HepG2 (cell line): ENCODE results near the gene INTS1. TPM values are rescaled to one million over a fixed set of nuclear protein-coding genes. Genes with fewer than 3 reads are reported as not detected.

Source experiments
- ATAC-seq: fragments of 200-7000 bp; cut with Tn5 transposase; 3 replicates; pipeline ENCODE4 v1.9.1; 2020; ENCODE audit warnings: mild to moderate bottlenecking, moderate library complexity
- BruUV-seq: library from RNA; stranded (reverse); fragments of 400-500 nt; replicated peaks from 2 replicates; lab custom pipeline; 2021; lab: Mats Ljungman, UMichigan
- CTCF ChIA-PET: fragments of 300-600 bp; formaldehyde crosslinking; extraction: SDS; loops from one replicate; lab custom pipeline; 2021; ENCODE audit warnings: low total read pairs, inconsistent platforms, low intra/inter-chr PET ratio; lab: Yijun Ruan, JAX
- POLR2A ChIA-PET: fragments of 350-600 bp; sonication (Branson Sonifier 250); formaldehyde crosslinking; loops from one replicate; lab custom pipeline; 2020; ENCODE audit warnings: antibody characterized with exemption, inconsistent platforms; lab: Yijun Ruan, JAX
- DNase-seq: peaks from one replicate; pipeline ENCODE4 v3.0.0-alpha.2; 2015; ENCODE audit warnings: low spot score
- FAIRE-seq: peaks from 3 replicates; lab custom pipeline; 2011; peaks lifted over from hg19 to GRCh38; lab: Jason Lieb, UNC
- H2AFZ ChIP-seq: one replicate; pipeline ENCODE4 v1.6.1; 2011; ENCODE audit warnings: low read length, inconsistent platforms
- H3K27ac ChIP-seq: fragments of 300-600 bp; 3 replicates; pipeline ENCODE4 v1.8.0; 2011; ENCODE audit warnings: mixed run types, mild to moderate bottlenecking, mixed read lengths, low read length, inconsistent platforms; ENCODE audit not compliant: insufficient read depth; ENCODE audit errors: extremely low read length
- H3K27me3 ChIP-seq, 2 experiments: fragments of 200-600 bp in 1 of 2; 2 replicates in 1 of 2; 3 replicates in 1 of 2; pipeline versions ENCODE4 v1.6.0 to v1.8.0; 2011; ENCODE audit warnings: low read length in 2 of 2, mild to moderate bottlenecking in 2 of 2, moderate library complexity in 2 of 2, inconsistent platforms in 1 of 2; ENCODE audit not compliant: insufficient read depth in 2 of 2, control insufficient read depth in 1 of 2
- H3K36me3 ChIP-seq, 2 experiments: fragments of 200-600 bp in 1 of 2; replicated peaks in 1 of 2; 2 replicates in 1 of 2; 3 replicates in 1 of 2; pipeline versions ENCODE4 v1.5.1 to v1.8.0; 2011; ENCODE audit warnings: low read length in 2 of 2, inconsistent platforms in 1 of 2; ENCODE audit not compliant: insufficient read depth in 2 of 2, control insufficient read depth in 1 of 2
- H3K4me1 ChIP-seq: 2 replicates; pipeline ENCODE4 v1.5.1; 2012; ENCODE audit warnings: low read length, inconsistent platforms; ENCODE audit not compliant: insufficient read depth
- H3K4me2 ChIP-seq: 2 replicates; pipeline ENCODE4 v1.6.0; 2011; ENCODE audit warnings: low read depth, low read length, inconsistent platforms
- H3K4me3 ChIP-seq, 3 experiments: fragments of 200-600 bp in 1 of 3; sonication (generic), shearing (Covaris generic) in 1 of 3; replicated peaks in 1 of 3; 2 replicates each; pipeline ENCODE4 v1.5.1; 2011 to 2016; ENCODE audit warnings: low read length in 3 of 3, inconsistent platforms in 2 of 3, low read depth in 2 of 3, mild to moderate bottlenecking in 2 of 3, control low read depth in 1 of 3, mixed read lengths in 1 of 3; ENCODE audit not compliant: insufficient read depth in 1 of 3
- H3K79me2 ChIP-seq: one replicate; pipeline ENCODE4 v1.6.1; 2011; ENCODE audit warnings: low read length, inconsistent platforms; ENCODE audit not compliant: insufficient read depth
- H3K9ac ChIP-seq: 2 replicates; pipeline ENCODE4 v1.6.0; 2011; ENCODE audit warnings: mild to moderate bottlenecking, low read depth, low read length, inconsistent platforms; ENCODE audit not compliant: insufficient read depth
- H3K9me3 ChIP-seq: 2 replicates; pipeline ENCODE4 v1.5.1; 2012; ENCODE audit warnings: mild to moderate bottlenecking, low read length
- H4K20me1 ChIP-seq: 2 replicates; pipeline ENCODE4 v1.6.0; 2011; ENCODE audit warnings: inconsistent platforms, mild to moderate bottlenecking, low read length, moderate library complexity; ENCODE audit not compliant: insufficient read depth
- AGO2 ChIP-seq: fragments of 200-400 bp; formaldehyde crosslinking; optimal IDR thresholded peaks from 2 replicates; pipeline ENCODE3; 2017; ENCODE audit warnings: mild to moderate bottlenecking, low read depth, low read length, moderate library complexity
- FOXM1 ChIP-seq: sonication (generic); formaldehyde crosslinking; IDR thresholded peaks from 2 replicates; pipeline ENCODE4 v1.5.0; 2020; ENCODE audit warnings: missing genetic modification reagents
- HNRNPL ChIP-seq: fragments of 200-400 bp; formaldehyde crosslinking; IDR thresholded peaks from 2 replicates; pipeline ENCODE4 v1.6.1; 2017; ENCODE audit warnings: mild to moderate bottlenecking, low read depth, low read length
- HNRNPUL1 ChIP-seq: fragments of 200-400 bp; formaldehyde crosslinking; IDR thresholded peaks from 2 replicates; pipeline ENCODE4 v1.6.1; 2017; ENCODE audit warnings: low read depth, mild to moderate bottlenecking, low read length, moderate library complexity
- KDM1A ChIP-seq: IDR thresholded peaks from 2 replicates; pipeline ENCODE4 v1.6.1; 2016; ENCODE audit warnings: missing compliant biosample characterization
- KDM3A ChIP-seq: IDR thresholded peaks from 2 replicates; pipeline ENCODE4 v1.6.1; 2018; ENCODE audit warnings: low read depth, missing compliant biosample characterization
- PAF1 ChIP-seq: IDR thresholded peaks from 2 replicates; pipeline ENCODE4 v1.6.1; 2016; ENCODE audit warnings: missing genetic modification reagents, missing compliant biosample characterization
- PHF20 ChIP-seq: sonication (generic); formaldehyde crosslinking; IDR thresholded peaks from 2 replicates; pipeline ENCODE4 v1.5.0; 2020; ENCODE audit warnings: mild to moderate bottlenecking, missing genetic modification reagents
- PLRG1 ChIP-seq: fragments of 450-650 bp; conservative IDR thresholded peaks from 2 replicates; pipeline ENCODE4 v1.6.1; 2016
- RAD51 ChIP-seq: fragments of 450-650 bp; IDR thresholded peaks from 2 replicates; pipeline ENCODE4 v1.6.1; 2016; ENCODE audit warnings: borderline replicate concordance
- THAP11 ChIP-seq: IDR thresholded peaks from 2 replicates; pipeline ENCODE4 v1.6.1; 2016; ENCODE audit warnings: missing biosample characterization, missing genetic modification reagents
- ZNF12 ChIP-seq: sonication (generic); formaldehyde crosslinking; IDR thresholded peaks from 2 replicates; pipeline ENCODE4 v1.5.0; 2020; ENCODE audit warnings: missing genetic modification reagents
- ZNF44 ChIP-seq: sonication (generic); formaldehyde crosslinking; IDR thresholded peaks from 2 replicates; pipeline ENCODE4 v1.5.1; 2020; ENCODE audit warnings: mild to moderate bottlenecking, missing genetic modification reagents
- ZNF567 ChIP-seq: sonication (generic); formaldehyde crosslinking; IDR thresholded peaks from 2 replicates; pipeline ENCODE4 v1.8.1; 2023; ENCODE audit warnings: mild to moderate bottlenecking, missing genetic modification reagents, borderline replicate concordance
- WGBS: methylation state at CpG from one replicate; pipeline ENCODE4 v1.1.6; 2017; ENCODE audit warnings: low lambda C conversion rate; 5-methylcytosine and 5-hydroxymethylcytosine counted together
- in situ Hi-C: cut with HindIII; loops from 2 replicates; pipeline ENCODE4 v1.10.0; 2017; ENCODE audit warnings: low pct_unique_long_range_greater_than_20kb; ENCODE audit not compliant: extremely low pct_ligation_motif_present
- intact Hi-C: fragments of 100-400 bp; cut with micrococcal nuclease; formaldehyde crosslinking; loops from one replicate; pipeline ENCODE4 v1.10.0; 2022; ENCODE audit not compliant: unreplicated experiment
- polyA plus RNA-seq, 8 experiments: library from polyadenylated mRNA; depleted of rRNA in 3 of 8; stranded (reverse) in 7 of 8; unstranded in 1 of 8; fragments of >200 nt; fragmentation: Illumina TruSeq in 4 of 8; extraction: Trizol in 4 of 8; gene quantifications; 2 replicates each; pipeline versions ENCODE4 v1.2.1 to v1.2.3, GENCODE V29; 2011 to 2016; ENCODE audit warnings: low read depth in 4 of 8, missing spikeins in 1 of 8, mixed read lengths in 1 of 8; ENCODE audit not compliant: insufficient read depth in 1 of 8
- total RNA-seq, 5 experiments: library from RNA; depleted of rRNA; stranded (reverse); fragments of >200 nt; fragmentation: Illumina TruSeq; extraction: Trizol; gene quantifications; 2 replicates each; pipeline ENCODE4 v1.2.3, GENCODE V29; 2016; ENCODE audit warnings: low read depth in 1 of 5
- TF ChIP-seq, protein P1 (sequence below): sonication (generic); formaldehyde crosslinking; IDR thresholded peaks from 2 replicates; pipeline ENCODE4 v1.4.0; 2020; ENCODE audit warnings: mild to moderate bottlenecking, low read depth, missing genetic modification reagents

Gene INTS1
- total and polyA plus RNA-seq, 2 of the 13 experiments (the other 11 are each of a cell fraction or from before 2014, with no cell fraction given): 13.7 to 29.0 TPM

DNA sequence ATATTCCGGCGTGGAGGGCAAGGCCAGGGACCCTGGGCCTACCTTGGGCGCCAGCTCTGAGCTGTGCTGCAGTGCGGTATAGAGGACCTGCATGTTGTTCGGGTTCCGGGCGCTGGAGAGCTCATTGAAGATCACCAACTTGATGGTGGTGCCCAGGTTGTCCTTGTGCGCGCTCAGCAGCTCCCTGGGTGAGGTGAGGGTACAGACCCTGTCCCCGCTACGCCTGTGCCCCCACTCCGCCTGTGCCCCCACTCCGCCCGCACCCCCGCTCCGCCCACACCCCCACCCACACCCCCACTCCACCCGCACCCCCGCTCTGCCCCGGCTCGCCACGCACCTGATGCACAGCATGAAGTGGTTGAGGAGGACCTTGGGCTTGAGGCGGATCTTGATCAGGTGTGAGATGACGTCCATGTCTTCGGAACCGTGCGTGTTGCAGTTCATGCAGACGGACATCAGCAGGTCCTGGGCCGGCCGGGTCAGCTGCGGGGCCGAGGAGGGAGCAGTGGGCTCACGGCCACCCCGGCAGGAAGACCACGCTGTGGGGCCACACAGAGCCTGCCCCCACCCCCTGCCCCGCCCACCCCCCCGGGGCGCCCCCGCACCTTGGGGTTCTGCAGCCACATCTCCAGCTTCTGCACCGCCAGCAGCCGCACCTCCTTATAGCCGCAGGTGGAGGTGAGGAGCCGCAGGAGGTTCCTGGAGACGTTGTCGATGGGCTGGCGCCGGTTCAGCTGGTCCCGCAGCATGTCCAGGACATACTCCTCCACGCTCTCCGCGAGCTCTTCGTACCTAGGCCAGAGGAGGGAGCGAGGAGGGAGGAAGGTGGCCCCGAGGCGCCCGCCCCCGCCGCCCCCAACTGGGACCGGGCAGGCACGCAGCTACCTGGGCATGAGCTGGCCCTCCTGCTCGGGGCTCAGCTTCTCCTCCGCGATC lies 5.6 kb downstream of the INTS1 start:
- ATAC-seq (no peak), FAIRE-seq (no peak), DNase-seq (no peak)
- Histone ChIP-seq H3K36me3 (peaks cover 26 to 53% of the 10 kb centered on the region in 2 experiments), H3K9ac (no peak overlapping the region), H4K20me1 (no peaks in the 10 kb centered on the region), H3K4me3 (no peak overlapping the region), H3K9me3 (no peaks in the 10 kb centered on the region), H2AFZ (no peak overlapping the region), H3K79me2 (peaks cover 22% of the 10 kb centered on the region), H3K27ac (no peak overlapping the region), H3K4me2 (no peak overlapping the region), H3K4me1 (peaks cover 13% of the 10 kb centered on the region), H3K27me3 (no peaks in the 10 kb centered on the region; a peak in 1 of 5 replicates)
- in situ Hi-C loops: no loop called here
- CTCF ChIA-PET: no interaction called here
- POLR2A ChIA-PET: no interaction called here
- TF ChIP-seq ZNF44 (CRISPR knock-in tag) (no peak), FOXM1 (no peak)
- TF ChIP-seq, protein P1, sequence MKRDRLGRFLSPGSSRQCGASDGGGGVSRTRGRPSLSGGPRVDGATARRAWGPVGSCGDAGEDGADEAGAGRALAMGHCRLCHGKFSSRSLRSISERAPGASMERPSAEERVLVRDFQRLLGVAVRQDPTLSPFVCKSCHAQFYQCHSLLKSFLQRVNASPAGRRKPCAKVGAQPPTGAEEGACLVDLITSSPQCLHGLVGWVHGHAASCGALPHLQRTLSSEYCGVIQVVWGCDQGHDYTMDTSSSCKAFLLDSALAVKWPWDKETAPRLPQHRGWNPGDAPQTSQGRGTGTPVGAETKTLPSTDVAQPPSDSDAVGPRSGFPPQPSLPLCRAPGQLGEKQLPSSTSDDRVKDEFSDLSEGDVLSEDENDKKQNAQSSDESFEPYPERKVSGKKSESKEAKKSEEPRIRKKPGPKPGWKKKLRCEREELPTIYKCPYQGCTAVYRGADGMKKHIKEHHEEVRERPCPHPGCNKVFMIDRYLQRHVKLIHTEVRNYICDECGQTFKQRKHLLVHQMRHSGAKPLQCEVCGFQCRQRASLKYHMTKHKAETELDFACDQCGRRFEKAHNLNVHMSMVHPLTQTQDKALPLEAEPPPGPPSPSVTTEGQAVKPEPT: no peak
- intact Hi-C loops: no loop called here
- 96% methylated on average over 30 of the region's 62 CpGs for WGBS
- BruUV-seq: no TSS peak

DNA sequence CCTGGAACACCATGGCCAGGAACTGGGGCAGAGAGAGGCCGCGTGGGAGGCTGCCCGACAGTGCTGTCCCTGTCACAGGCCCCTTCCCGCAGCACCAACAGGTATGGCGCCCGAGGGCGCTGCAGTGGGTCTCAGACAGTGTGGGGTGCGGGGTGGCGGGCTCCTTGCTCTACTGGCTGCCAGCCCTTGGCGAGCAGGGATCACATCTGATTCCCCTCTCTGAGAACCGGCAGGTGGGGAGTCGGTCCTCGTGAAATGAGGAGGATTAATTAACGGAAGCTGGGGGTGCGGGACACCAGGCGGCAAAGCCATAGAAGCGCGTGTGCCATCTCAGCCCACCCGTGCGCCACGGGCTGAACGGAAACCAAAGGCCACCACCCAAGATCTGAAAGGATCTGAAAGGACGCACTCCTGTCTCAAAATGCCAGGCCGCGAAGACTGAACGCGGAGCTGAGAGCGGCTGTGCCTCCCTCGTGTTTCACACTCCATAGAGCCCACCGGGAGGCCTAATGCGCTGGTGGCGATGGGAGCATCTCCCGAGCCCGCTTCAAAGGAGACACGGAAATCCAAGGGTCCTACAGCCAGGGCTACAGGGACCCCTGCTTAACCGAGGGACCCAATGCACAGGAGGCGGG lies 6.8 kb downstream of the INTS1 start:
- Histone ChIP-seq H2AFZ (no peak overlapping the region), H3K79me2 (peaks cover 10% of the 10 kb centered on the region), H3K36me3 (peaks cover 26 to 51% of the 10 kb centered on the region in 2 experiments; a peak in 4 of 5 replicates), H4K20me1 (no peaks in the 10 kb centered on the region), H3K27me3 (no peaks in the 10 kb centered on the region), H3K4me2 (no peak overlapping the region), H3K4me1 (peaks cover 3% of the 10 kb centered on the region), H3K4me3 (no peak overlapping the region), H3K9me3 (no peaks in the 10 kb centered on the region), H3K9ac (no peak overlapping the region), H3K27ac (no peak overlapping the region)
- no peak for DNase-seq
- intact Hi-C loops: no loop called here
- ChIA-PET CTCF (no interaction called here), POLR2A (no interaction called here)
- in situ Hi-C loops: no loop called here
- TF ChIP-seq PLRG1 (no peak), HNRNPUL1 (no peak), THAP11 (CRISPR knock-in tag) (no peak), ZNF12 (no peak), KDM3A (no peak), ZNF567 (CRISPR knock-in tag) (no peak), AGO2 (no peak), RAD51 (no peak), PHF20 (CRISPR knock-in tag) (no peak), PAF1 (CRISPR knock-in tag) (no peak), HNRNPL (no peak), KDM1A (no peak)
- no peak for ATAC-seq
- no peak for FAIRE-seq
- BruUV-seq: no TSS peak
- 92% methylated on average over 25 of the region's 37 CpGs for WGBS
